GM21528 (cell line): ENCODE data around the gene NAALADL1.
"Not testable (repeated sequence)": the region's sequence is repeated elsewhere in the genome, so short reads cannot be mapped to it uniquely, and the experiment has no call there.

Experiments used
- ATAC-seq: cut with Tn5 transposase; IDR thresholded peaks from one replicate; pipeline ENCODE4 v1.9.1; 2021; ENCODE audit warnings: mild to moderate bottlenecking, moderate library complexity; ENCODE audit not compliant: unreplicated experiment, low FRiP score

The NAALADL1 gene

GRCh38 chr11:65053827-65054508, 4.4 kb downstream of the NAALADL1 start:
- ATAC-seq: no peak

- no peak for ATAC-seq
Observed at GRCh38 chr11:65051398-65051858, 6.9 kb downstream of the NAALADL1 start.

GRCh38 chr11:65047581-65048422, 10.6 kb downstream of the NAALADL1 start:
- no peak for ATAC-seq

- ATAC-seq: no peak
Observed at GRCh38 chr11:65045728-65046127, 12.6 kb downstream of the NAALADL1 start.

- no peak for ATAC-seq
Observed at GRCh38 chr11:65045061-65045460, 13.3 kb downstream of the NAALADL1 start.

- ATAC-seq: no peak
Observed at GRCh38 chr11:65043881-65044501, 14.4 kb downstream of the NAALADL1 start.

- ATAC-seq: no peak
Observed at GRCh38 chr11:65042891-65043290, 15.5 kb downstream of the NAALADL1 start.

- ATAC-seq: peak; percentile 76
Observed at GRCh38 chr11:65040847-65041622, 17.3 kb downstream of the NAALADL1 start, which contains the start of gene SAC3D1. Gene SAC3D1, plus strand, starts transcription at chr11:65041210. Its CDS starts 83 bp downstream, at chr11:65041293.

GRCh38 chr11:65040520-65040846, 17.9 kb downstream of the NAALADL1 start:
- no peak for ATAC-seq

GRCh38 chr11:65036931-65037330, 21.4 kb downstream of the NAALADL1 start:
- no peak for ATAC-seq

GRCh38 chr11:65035579-65035978, 22.8 kb downstream of the NAALADL1 start:
- ATAC-seq: no peak

GRCh38 chr11:65034423-65034822, 23.9 kb downstream of the NAALADL1 start:
- no peak for ATAC-seq

- no peak for ATAC-seq
Observed at GRCh38 chr11:65032216-65032615, 26.1 kb downstream of the NAALADL1 start.

GRCh38 chr11:65027213-65028067, 30.9 kb downstream of the NAALADL1 start, which contains the start of gene SNX15:
Gene SNX15, plus strand, starts transcription at chr11:65027439. Its CDS starts 99 bp downstream, at chr11:65027538.
- peak; percentile 80 for ATAC-seq

GRCh38 chr11:65026810-65027209, 31.5 kb downstream of the NAALADL1 start:
- ATAC-seq: no peak

- ATAC-seq: not testable (repeated sequence)
Observed at GRCh38 chr11:65023502-65023901, 34.9 kb downstream of the NAALADL1 start.

GRCh38 chr11:65021509-65021908, 36.8 kb downstream of the NAALADL1 start:
- no peak for ATAC-seq

- ATAC-seq: no peak
Observed at GRCh38 chr11:65021003-65021402, 37.4 kb downstream of the NAALADL1 start.

GRCh38 chr11:65019824-65020223, 38.5 kb downstream of the NAALADL1 start:
- no peak for ATAC-seq
